HEK293 (cell line): ENCODE data around the gene SETD1A.

Source experiments
- HIC1 ChIP-seq: fragments of 450-650 bp; formaldehyde crosslinking; IDR thresholded peaks from 2 replicates; pipeline ENCODE4 v1.5.1; 2016; ENCODE audit warnings: missing biosample characterization, missing genetic modification characterization
- HOXA7 ChIP-seq: sonication (generic); formaldehyde crosslinking; IDR thresholded peaks from 2 replicates; pipeline ENCODE4 v1.8.1; 2022; ENCODE audit warnings: missing genetic modification reagents, borderline replicate concordance
- KLF9 ChIP-seq: fragments of 450-650 bp; formaldehyde crosslinking; IDR thresholded peaks from 2 replicates; pipeline ENCODE4 v1.5.1; 2016; ENCODE audit warnings: missing biosample characterization, missing genetic modification characterization, low read depth
- OSR2 ChIP-seq: fragments of 450-650 bp; formaldehyde crosslinking; IDR thresholded peaks from 2 replicates; pipeline ENCODE4 v1.5.1; 2016; ENCODE audit warnings: missing biosample characterization, missing genetic modification characterization
- OVOL3 ChIP-seq: fragments of 450-650 bp; formaldehyde crosslinking; IDR thresholded peaks from 2 replicates; pipeline ENCODE4 v1.5.1; 2016; ENCODE audit warnings: missing biosample characterization, missing genetic modification characterization
- PRDM10 ChIP-seq: fragments of 450-650 bp; formaldehyde crosslinking; IDR thresholded peaks from 2 replicates; pipeline ENCODE4 v1.5.1; 2016; ENCODE audit warnings: missing biosample characterization, missing genetic modification characterization
- SP2 ChIP-seq: fragments of 450-650 bp; formaldehyde crosslinking; IDR thresholded peaks from 2 replicates; pipeline ENCODE4 v1.5.1; 2016; ENCODE audit warnings: missing biosample characterization, missing genetic modification characterization
- ZNF10 ChIP-seq: fragments of 450-650 bp; formaldehyde crosslinking; IDR thresholded peaks from 2 replicates; pipeline ENCODE4 v1.5.1; 2017; ENCODE audit warnings: missing biosample characterization, missing genetic modification characterization
- ZNF138 ChIP-seq: fragments of 450-650 bp; formaldehyde crosslinking; IDR thresholded peaks from 2 replicates; pipeline ENCODE4 v1.5.1; 2016; ENCODE audit warnings: missing biosample characterization, missing genetic modification characterization, borderline replicate concordance
- ZNF18 ChIP-seq: fragments of 450-650 bp; formaldehyde crosslinking; IDR thresholded peaks from 2 replicates; pipeline ENCODE4 v1.5.1; 2016; ENCODE audit warnings: missing biosample characterization, missing genetic modification characterization
- ZNF2 ChIP-seq: fragments of 450-650 bp; formaldehyde crosslinking; IDR thresholded peaks from 2 replicates; pipeline ENCODE4 v1.5.1; 2016; ENCODE audit warnings: missing biosample characterization, missing genetic modification characterization
- ZNF248 ChIP-seq: fragments of 450-650 bp; formaldehyde crosslinking; IDR thresholded peaks from 2 replicates; pipeline ENCODE4 v1.5.1; 2017; ENCODE audit warnings: missing biosample characterization, missing genetic modification characterization
- ZNF362 ChIP-seq: fragments of 450-650 bp; formaldehyde crosslinking; IDR thresholded peaks from 2 replicates; pipeline ENCODE4 v1.5.1; 2016; ENCODE audit warnings: missing biosample characterization, missing genetic modification characterization
- ZNF391 ChIP-seq: fragments of 450-650 bp; formaldehyde crosslinking; IDR thresholded peaks from 2 replicates; pipeline ENCODE4 v1.5.1; 2016; ENCODE audit warnings: low read depth, missing biosample characterization, missing genetic modification characterization, borderline replicate concordance
- ZNF449 ChIP-seq: fragments of 450-650 bp; formaldehyde crosslinking; IDR thresholded peaks from 2 replicates; pipeline ENCODE4 v1.5.1; 2017; ENCODE audit warnings: missing biosample characterization, mild to moderate bottlenecking, missing genetic modification characterization, moderate library complexity
- ZNF518A ChIP-seq: fragments of 450-650 bp; formaldehyde crosslinking; conservative IDR thresholded peaks from 2 replicates; pipeline ENCODE4 v1.5.1; 2016; ENCODE audit warnings: low read depth, missing biosample characterization, missing genetic modification characterization
- ZNF623 ChIP-seq: fragments of 450-650 bp; formaldehyde crosslinking; IDR thresholded peaks from 2 replicates; pipeline ENCODE4 v1.5.1; 2016; ENCODE audit warnings: missing biosample characterization, missing genetic modification characterization
- ZNF645 ChIP-seq: fragments of 450-650 bp; formaldehyde crosslinking; IDR thresholded peaks from 2 replicates; pipeline ENCODE4; 2016; ENCODE audit warnings: missing biosample characterization, missing genetic modification characterization

The SETD1A gene

GRCh38 chr16:30956601-30957455 is 726 bp upstream of the SETD1A start (continued):
- TF ChIP-seq ZNF518A (tag by site-specific recombination) = no peak
- peak; percentile 49 for TF ChIP-seq HIC1 (tag by site-specific recombination)
- TF ChIP-seq OSR2 = no peak
- TF ChIP-seq ZNF2 (tag by site-specific recombination) = no peak
- TF ChIP-seq HOXA7 (CRISPR knock-in tag) = no peak
- no peak; the same call in 1 of the 2 replicates for TF ChIP-seq SP2 (tag by site-specific recombination)
- TF ChIP-seq ZNF248 = no peak
- no peak for TF ChIP-seq ZNF391 (tag by site-specific recombination)
- TF ChIP-seq ZNF645 (tag by site-specific recombination) = no peak
- TF ChIP-seq ZNF10 = no peak
- TF ChIP-seq PRDM10 (tag by site-specific recombination) = 0 out of 2 replicates have a peak, but pooled peaks have one; percentile 49
- 0 out of 2 replicates have a peak, but pooled peaks have one; percentile 65 for TF ChIP-seq ZNF138 (tag by site-specific recombination)
- no peak for TF ChIP-seq ZNF362 (tag by site-specific recombination)
- TF ChIP-seq ZNF623 (tag by site-specific recombination) = no peak
- no peak; the same call in 1 of the 2 replicates for TF ChIP-seq ZNF449 (tag by site-specific recombination)
- TF ChIP-seq ZNF18 (tag by site-specific recombination) = no peak
- TF ChIP-seq KLF9 = peak; percentile 84
- no peak; the same call in 1 of the 2 replicates for TF ChIP-seq OVOL3
